ENCODE results near the gene NAA16.

- peak; percentile 71 for TF ChIP-seq CTCF (conservative IDR thresholded peaks at IDR 0.05; ENCODE audit: low read depth, low read length)
- TF ChIP-seq POLR2A (IDR thresholded peaks at IDR 0.05; ENCODE audit: low read depth, low read length): no peak
- no peak for TF ChIP-seq RFX5 (IDR thresholded peaks at IDR 0.05; ENCODE audit: low read depth, low read length)
- TF ChIP-seq MAFK (IDR thresholded peaks at IDR 0.05; ENCODE audit: low read depth, low read length): no peak
- TF ChIP-seq USF2 (IDR thresholded peaks at IDR 0.05; ENCODE audit: low read depth, low read length): no peak
- no peak for TF ChIP-seq RCOR1 (IDR thresholded peaks at IDR 0.05; ENCODE audit: insufficient replicate concordance, low read length)
- TF ChIP-seq CEBPB (IDR thresholded peaks at IDR 0.05; ENCODE audit: low read depth, low read length): no peak
- no peak for TF ChIP-seq MAZ (IDR thresholded peaks at IDR 0.05; ENCODE audit: borderline replicate concordance, low read depth, low read length)
- peak; percentile 53 for TF ChIP-seq RAD21 (IDR thresholded peaks at IDR 0.05; ENCODE audit: low read length)
- TF ChIP-seq NFE2L2 (IDR thresholded peaks at IDR 0.05; ENCODE audit: low read depth, low read length): no peak
- no peak for TF ChIP-seq BHLHE40 (IDR thresholded peaks at IDR 0.05; ENCODE audit: low read depth, low read length)
These were observed 42.1 kb downstream of the NAA16 start for GRCh38 chr13:41352935-41353840.

All from IMR-90 (cell line).